Cardiac muscle cell (in vitro differentiated cells and primary cell): ENCODE data around the gene KCNIP4. TPM values are rescaled to one million over a fixed set of nuclear protein-coding genes. Genes with fewer than 3 reads are reported as not detected.

Source experiments
- DNase-seq, 2 donors: peaks; one replicate each; pipeline versions ENCODE4 v3.0.0 to v3.0.0-alpha.2; 2010 to 2017; ENCODE audit warnings: low read depth in 1 of 2, low spot score in 1 of 2
- H3K27ac ChIP-seq: fragments of 200-600 bp; sonication (generic); 2 replicates; pipeline ENCODE4 v1.5.1; 2016
- H3K27me3 ChIP-seq: fragments of 200-600 bp; sonication (generic); 2 replicates; pipeline ENCODE4 v1.6.0; 2016; ENCODE audit warnings: control low read depth
- H3K36me3 ChIP-seq: fragments of 200-600 bp; sonication (generic); 2 replicates; pipeline ENCODE4 v1.5.1; 2016; ENCODE audit warnings: control low read depth
- H3K4me1 ChIP-seq: fragments of 200-600 bp; sonication (generic); 2 replicates; pipeline ENCODE4 v1.8.1; 2017; ENCODE audit warnings: low read depth, mild to moderate bottlenecking, mixed run types
- H3K4me3 ChIP-seq: fragments of 200-600 bp; sonication (generic); 2 replicates; pipeline ENCODE4 v1.5.1; 2016; ENCODE audit warnings: mild to moderate bottlenecking
- H3K9me3 ChIP-seq: fragments of 200-600 bp; sonication (generic); 2 replicates; pipeline ENCODE4 v1.5.1; 2017; ENCODE audit warnings: low read depth, mild to moderate bottlenecking, control low read depth
- CTCF ChIP-seq: IDR thresholded peaks from 2 replicates; pipeline ENCODE4 v1.5.1; 2012; ENCODE audit warnings: low read depth, mild to moderate bottlenecking, low read length
- polyA plus RNA-seq: library from polyadenylated mRNA; unstranded; fragments of >200 nt; fragmentation: Nextera tagmentation; extraction: Ambion mirVana; gene quantifications from 2 replicates; pipeline ENCODE4 v1.2.1, GENCODE V29; 2016
- total RNA-seq: library from RNA; depleted of rRNA; stranded (reverse); fragments of >200 nt; gene quantifications from 2 replicates; pipeline ENCODE4 v1.2.3, GENCODE V29; 2016

KCNIP4 gene
- total and polyA plus RNA-seq, 2 experiments from 2014 or later = 14.5 to 15.9 TPM

DNA sequence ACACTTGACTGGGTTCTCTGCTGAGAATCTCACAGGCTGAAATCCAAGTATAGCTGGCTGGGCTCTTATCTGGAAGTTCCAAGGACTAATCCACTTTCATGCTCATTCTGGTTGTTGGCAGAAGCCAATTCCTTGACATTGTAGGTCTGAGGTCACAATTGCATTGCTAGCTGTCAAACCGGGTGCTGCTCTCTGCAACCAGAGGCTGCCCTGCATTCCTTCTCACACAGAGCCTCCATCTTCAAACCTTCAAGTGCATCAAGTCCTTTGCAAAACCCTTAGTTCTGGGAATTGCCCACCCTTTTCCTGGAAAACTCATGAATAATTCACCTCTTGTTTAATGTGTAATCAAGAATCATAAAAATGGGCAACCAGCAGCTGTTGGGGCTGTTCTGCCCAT, 404.2 kb downstream of the KCNIP4 start:
- no peak for TF ChIP-seq CTCF
- peak overlapping the region; percentile 48 for H3K4me3 ChIP-seq
- H3K27me3 ChIP-seq = no peaks in the 10 kb centered on the region
- peaks cover under 1% of the 10 kb centered on the region for H3K36me3 ChIP-seq
- peak in 1 of 2 donors; percentile 88 for DNase-seq
- peaks cover 26% of the 10 kb centered on the region for H3K4me1 ChIP-seq
- H3K27ac ChIP-seq = peak overlapping the region; percentile 83
- H3K9me3 ChIP-seq = no peaks in the 10 kb centered on the region

GRCh38 chr4:21543514-21543913, 405.1 kb downstream of the KCNIP4 start:
- no peak for DNase-seq
- no peaks in the 10 kb centered on the region for H3K27me3 ChIP-seq
- peaks cover 6% of the 10 kb centered on the region for H3K36me3 ChIP-seq
- no peaks in the 10 kb centered on the region for H3K9me3 ChIP-seq
- TF ChIP-seq CTCF = no peak
- peak overlapping the region; percentile 48 for H3K4me3 ChIP-seq
- H3K27ac ChIP-seq = peak overlapping the region; percentile 83
- peaks cover 26% of the 10 kb centered on the region for H3K4me1 ChIP-seq

DNA sequence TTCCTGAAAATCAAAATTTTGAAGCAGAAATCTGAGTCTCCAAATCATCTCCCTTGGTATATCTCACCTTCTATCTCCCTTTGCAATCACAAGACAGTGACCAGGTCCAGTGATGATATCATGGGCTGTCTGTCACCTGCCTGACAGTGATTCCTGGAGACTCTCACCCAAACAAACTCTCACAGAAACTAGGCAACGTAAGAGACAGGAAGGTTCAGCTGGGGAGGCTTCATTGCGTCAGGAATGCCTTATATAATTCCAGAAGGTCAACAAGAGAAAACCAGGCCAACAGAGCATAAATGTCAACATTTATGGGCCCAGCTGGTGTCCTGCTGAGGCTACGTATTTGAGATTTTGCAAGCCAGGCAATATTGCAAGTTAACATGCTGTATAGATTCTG, 412.7 kb downstream of the KCNIP4 start:
- H3K9me3 ChIP-seq = no peaks in the 10 kb centered on the region
- H3K27ac ChIP-seq = no peak overlapping the region
- H3K4me3 ChIP-seq = no peak overlapping the region
- no peak for TF ChIP-seq CTCF
- no peak for DNase-seq
- H3K36me3 ChIP-seq = peaks cover 6% of the 10 kb centered on the region
- H3K27me3 ChIP-seq = no peaks in the 10 kb centered on the region
- H3K4me1 ChIP-seq = peaks cover 3% of the 10 kb centered on the region

GRCh38 chr4:21531048-21531447, 417.5 kb downstream of the KCNIP4 start:
- no peaks in the 10 kb centered on the region for H3K9me3 ChIP-seq
- H3K27me3 ChIP-seq = no peaks in the 10 kb centered on the region
- no peak overlapping the region for H3K4me3 ChIP-seq
- H3K27ac ChIP-seq = no peak overlapping the region
- H3K4me1 ChIP-seq = peaks cover 3% of the 10 kb centered on the region
- H3K36me3 ChIP-seq = no peaks in the 10 kb centered on the region
- DNase-seq = no peak
- TF ChIP-seq CTCF = no peak

DNA sequence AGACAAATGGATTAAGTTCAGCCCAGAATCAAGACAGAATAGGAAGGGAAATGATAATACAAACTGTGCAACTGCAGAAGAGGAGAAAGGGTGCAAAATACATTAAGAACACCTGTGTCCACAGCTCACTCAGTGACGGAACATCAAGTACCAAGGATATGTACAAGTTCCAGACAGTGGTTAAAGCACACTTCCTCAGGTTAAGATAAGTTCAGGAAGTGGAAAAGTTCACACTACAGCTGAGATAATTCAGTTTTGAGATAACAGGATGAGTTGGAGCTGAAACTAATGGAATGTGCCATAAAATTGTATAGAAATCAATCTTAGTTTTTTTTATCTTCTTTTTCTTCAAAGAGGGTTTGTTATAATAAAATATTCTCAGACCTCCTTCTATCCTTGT, 419.4 kb downstream of the KCNIP4 start:
- Histone ChIP-seq H3K36me3 (no peaks in the 10 kb centered on the region), H3K27ac (no peak overlapping the region)

More for the DNA sequence above, 419.4 kb downstream of the KCNIP4 start:
- H3K4me1 ChIP-seq = peaks cover 3% of the 10 kb centered on the region
- H3K9me3 ChIP-seq = no peaks in the 10 kb centered on the region
- no peaks in the 10 kb centered on the region for H3K27me3 ChIP-seq
- no peak overlapping the region for H3K4me3 ChIP-seq
- no peak for TF ChIP-seq CTCF
- DNase-seq = no peak
